Measurements from ENCODE around the gene DDR1.
"Not testable (repeated sequence)": the region's sequence is repeated elsewhere in the genome, so short reads cannot be mapped to it uniquely, and the experiment has no call there.

The DDR1 gene

GRCh38 chr6:30922447-30922852, 38.1 kb downstream of the DDR1 start:
- no peak for DNase-seq

- DNase-seq, result not testable (repeated sequence)
Measured at GRCh38 chr6:30924040-30924627, 39.8 kb downstream of the DDR1 start.

GRCh38 chr6:30926644-30927043, 42.3 kb downstream of the DDR1 start:
- no peak for DNase-seq

GRCh38 chr6:30927080-30927479, 42.8 kb downstream of the DDR1 start:
- not testable (repeated sequence) for DNase-seq

GRCh38 chr6:30928677-30929076, 44.4 kb downstream of the DDR1 start:
- no peak for DNase-seq

GRCh38 chr6:30930506-30930905, 46.2 kb downstream of the DDR1 start:
- DNase-seq, result no peak

- no peak for DNase-seq
Measured at GRCh38 chr6:30931272-30931671, 47.0 kb downstream of the DDR1 start.

- DNase-seq, result no peak
Measured at GRCh38 chr6:30931969-30932645, 47.8 kb downstream of the DDR1 start, which contains the start of gene SFTA2. SFTA2 (minus strand) TSS chr6:30932170; CDS start chr6:30932096, 74 bp downstream.

- no peak for DNase-seq
Measured at GRCh38 chr6:30932665-30933365, 48.5 kb downstream of the DDR1 start.

GRCh38 chr6:30935018-30935417, 50.7 kb downstream of the DDR1 start:
- no peak for DNase-seq

GRCh38 chr6:30937265-30937664, 52.9 kb downstream of the DDR1 start:
- DNase-seq, result no peak

GRCh38 chr6:30938730-30939129, 54.4 kb downstream of the DDR1 start:
- DNase-seq, result no peak

- no peak for DNase-seq
Measured at GRCh38 chr6:30939473-30939872, 55.2 kb downstream of the DDR1 start.

- no peak for DNase-seq
Measured at GRCh38 chr6:30940361-30940986, 56.2 kb downstream of the DDR1 start, which contains the start of gene MUCL3. MUCL3 (plus strand) TSS chr6:30940973; CDS start chr6:30941000, 27 bp downstream.

GRCh38 chr6:30942338-30943060, 58.2 kb downstream of the DDR1 start:
- DNase-seq, result no peak

- no peak for DNase-seq
Measured at GRCh38 chr6:30944051-30944450, 59.7 kb downstream of the DDR1 start.

GRCh38 chr6:30945281-30945680, 61.0 kb downstream of the DDR1 start:
- DNase-seq, result no peak

- DNase-seq, result no peak
Measured at GRCh38 chr6:30947231-30947630, 62.9 kb downstream of the DDR1 start.

- no peak for DNase-seq
Measured at GRCh38 chr6:30948811-30949210, 64.5 kb downstream of the DDR1 start.
